Activated CD8-positive, alpha-beta memory T cell treated with anti-CD3 and anti-CD28 coated beads for 36 hours (primary cell): ENCODE results near the gene ARGFX. TPM values are rescaled to one million over a fixed set of nuclear protein-coding genes. Genes with fewer than 3 reads are reported as not detected.
"Not testable (repeated sequence)": the region's sequence is repeated elsewhere in the genome, so short reads cannot be mapped to it uniquely, and the experiment has no call there.

Experiments
- CTCF ChIA-PET: fragments of 350-600 bp; sonication (Branson Sonifier 250); formaldehyde crosslinking; loops from one replicate; lab custom pipeline; 2021; ENCODE audit warnings: antibody characterized with exemption; lab: Charles Lee
- POLR2A ChIA-PET: fragments of 350-600 bp; sonication (Branson Sonifier 250); formaldehyde crosslinking; loops from one replicate; lab custom pipeline; 2021; ENCODE audit warnings: antibody characterized with exemption; lab: Charles Lee
- total RNA-seq, 2 experiments: library from RNA; stranded (reverse); gene quantifications; one replicate each; pipeline ENCODE4 v1.2.3, GENCODE V29; 2021

Gene ARGFX
- not detected for total RNA-seq

DNA sequence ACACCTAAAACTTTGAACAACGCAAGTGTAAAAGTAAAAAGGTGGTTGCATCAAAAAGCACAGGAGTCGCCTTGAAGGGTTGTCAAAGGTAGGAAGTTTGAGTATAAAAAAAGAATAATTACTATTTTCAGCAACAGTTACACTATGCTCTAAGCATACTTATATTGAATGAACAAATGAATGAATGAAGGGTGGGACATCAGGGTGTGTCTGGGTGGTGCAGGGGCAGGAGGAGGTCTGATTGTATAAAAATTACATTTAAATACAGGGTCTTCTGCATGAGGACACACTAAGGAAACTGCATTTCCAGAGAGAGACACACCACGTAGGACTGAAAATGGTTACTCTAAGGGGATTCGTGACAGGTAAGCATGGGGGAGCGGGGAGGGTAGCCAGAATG lies at the start of gene ARGFX:
ARGFX (plus strand) TSS at position 301 of the 400 bp plus-strand sequence. CDS start 2,765 bp downstream, outside the sequence.
- ChIA-PET CTCF (no interaction called here), POLR2A (no interaction called here)

DNA sequence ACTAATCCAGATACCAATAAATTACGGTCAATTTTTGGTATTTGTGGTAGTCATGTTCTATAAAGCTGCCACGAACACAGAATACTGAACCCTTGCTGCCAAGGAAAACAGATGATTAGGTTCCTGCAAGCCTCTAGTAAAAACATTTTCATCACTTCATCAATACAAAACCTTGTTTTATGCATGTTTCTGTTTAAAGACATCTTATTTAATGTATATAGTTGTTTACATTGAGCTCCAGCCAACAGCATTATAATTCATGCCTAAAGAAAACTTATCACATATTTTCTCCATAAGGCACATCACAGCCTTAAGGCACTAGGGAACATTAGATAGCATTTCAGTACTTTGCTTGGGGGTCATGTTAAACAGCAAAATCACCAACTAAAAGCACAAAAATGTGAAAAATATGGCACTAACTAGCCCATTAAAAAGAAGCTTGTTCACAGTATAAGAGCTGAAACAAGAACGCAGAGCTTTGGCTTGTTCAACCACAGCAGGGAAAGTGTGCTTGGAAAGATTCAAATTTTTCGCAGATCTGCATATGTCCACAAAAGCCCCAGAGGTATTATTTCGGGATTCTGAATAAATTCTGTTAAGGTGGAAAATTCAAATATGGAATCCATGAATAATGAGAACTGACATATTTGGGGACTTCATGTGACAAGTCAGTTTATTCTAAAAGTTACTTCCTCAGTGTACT lies 49.6 kb upstream of the ARGFX start:
- ChIA-PET POLR2A (no interaction called here), CTCF (interaction anchor here (1.2 kb wide), 1 partner anchor 79 kb away, joined by 3 read pairs; no protein-coding TSS in a partner anchor)

DNA sequence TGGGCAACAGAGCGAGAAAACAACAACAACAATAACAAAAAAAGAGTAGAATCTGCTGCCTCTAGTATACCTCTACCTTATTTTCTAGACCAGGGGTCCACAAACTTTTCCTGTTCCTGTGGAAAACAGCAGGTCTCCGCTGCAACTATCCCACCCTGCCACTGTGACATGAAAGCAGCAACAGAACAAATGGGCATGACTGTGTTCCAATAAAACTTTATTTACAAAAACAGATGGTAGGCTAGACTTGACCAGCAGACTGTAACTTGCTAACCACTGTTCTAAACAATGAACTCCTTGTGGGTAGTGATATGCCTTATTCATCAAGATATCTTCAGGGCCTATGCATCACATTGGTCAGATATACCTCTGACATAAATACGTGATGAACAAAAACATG lies 47.2 kb upstream of the ARGFX start:
- ChIA-PET CTCF (no interaction called here), POLR2A (no interaction called here)

DNA sequence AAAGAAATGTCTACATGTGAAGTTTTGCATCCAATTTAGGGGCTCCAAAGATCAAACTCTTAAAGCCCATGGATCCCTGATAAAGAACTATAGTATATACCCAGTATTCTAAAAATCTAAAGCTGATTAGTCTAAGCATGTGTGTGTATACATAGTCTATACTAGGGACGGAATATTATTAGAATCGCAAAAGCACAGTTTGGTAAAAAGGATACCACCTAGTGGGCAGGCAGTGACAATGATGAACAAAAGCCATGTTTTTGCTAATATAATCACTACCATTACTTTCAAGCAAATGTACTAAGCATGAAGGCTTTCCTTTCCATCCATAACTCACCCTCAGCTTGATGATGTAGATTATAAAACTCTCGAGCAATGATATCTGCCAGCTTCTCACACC lies 38.4 kb upstream of the ARGFX start:
- POLR2A ChIA-PET: no interaction called here
- CTCF ChIA-PET: interaction anchor here (1.0 kb wide), 1 partner anchor 18 kb away, joined by 3 read pairs; no protein-coding TSS in a partner anchor

DNA sequence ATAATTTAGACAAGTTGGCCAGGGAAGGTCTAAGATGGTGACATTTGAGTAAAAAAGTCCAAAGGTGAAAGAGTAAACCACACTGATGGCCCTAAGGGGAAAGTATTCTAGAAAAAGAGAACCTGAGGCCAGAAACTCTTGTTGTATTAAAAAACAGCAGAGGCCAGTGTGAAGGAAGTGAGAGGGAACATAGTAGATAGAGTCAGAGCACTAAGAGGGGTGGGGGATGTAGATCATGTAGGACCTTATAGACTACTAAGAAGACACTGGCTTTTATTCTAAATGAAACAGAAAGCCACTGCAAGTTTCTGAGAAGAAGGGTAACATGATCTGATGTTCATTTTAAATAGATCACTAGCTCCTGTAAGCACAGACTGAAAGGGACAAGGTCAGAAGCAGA lies 36.5 kb upstream of the ARGFX start:
- POLR2A ChIA-PET: no interaction called here
- CTCF ChIA-PET: no interaction called here

DNA sequence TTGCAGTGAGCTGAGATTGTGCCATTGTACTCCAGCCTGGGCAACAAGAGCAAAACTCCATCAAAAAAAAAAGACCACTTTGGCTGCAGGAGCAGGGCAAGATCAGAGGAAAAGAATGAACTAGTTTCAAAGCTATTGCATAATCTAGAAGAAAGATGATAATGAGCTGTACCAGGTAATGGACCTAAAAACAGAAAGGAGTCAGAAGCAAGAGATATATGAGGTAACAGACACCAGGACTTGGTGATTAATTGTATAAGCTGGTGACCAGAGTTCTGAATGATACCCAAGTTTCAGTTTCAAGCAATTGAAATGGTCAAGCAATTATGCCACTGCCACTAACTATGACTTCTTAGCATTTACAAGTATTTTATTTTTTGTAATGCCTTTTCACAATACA lies 24.8 kb upstream of the ARGFX start:
- CTCF ChIA-PET: interaction anchor here (0.6 kb wide), 1 partner anchor 18 kb away, joined by 3 read pairs; no protein-coding TSS in a partner anchor
- POLR2A ChIA-PET: no interaction called here

DNA sequence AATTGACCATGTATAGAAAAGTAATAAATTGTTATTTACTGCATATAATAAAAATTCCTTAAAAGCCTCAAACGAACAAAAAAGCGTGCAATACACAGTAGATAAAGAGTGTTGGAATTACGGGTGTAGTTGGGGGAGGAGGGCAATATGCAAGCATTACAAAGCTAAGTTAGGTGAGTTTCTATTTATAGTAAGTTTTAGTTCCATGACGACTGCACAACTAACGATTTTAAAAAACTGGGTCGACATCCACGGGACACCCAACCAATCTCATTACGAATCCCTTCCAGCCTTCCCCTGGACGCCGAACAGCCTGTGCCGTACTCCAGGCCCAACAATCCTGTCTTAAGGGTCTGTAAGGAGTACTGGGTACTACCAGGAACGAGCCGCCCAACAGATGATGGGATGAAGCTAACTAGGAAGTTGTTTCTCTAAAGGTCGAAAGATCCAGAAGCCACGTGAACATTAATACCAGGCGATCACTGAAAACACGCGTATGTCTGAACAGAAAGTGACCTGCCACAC lies 22.6 kb upstream of the ARGFX start:
- CTCF ChIA-PET: interaction anchor here (1.1 kb wide), 1 partner anchor 839 kb away, joined by 3 read pairs; the partner anchor contains the start of gene FAM162A
- POLR2A ChIA-PET: no interaction called here

DNA sequence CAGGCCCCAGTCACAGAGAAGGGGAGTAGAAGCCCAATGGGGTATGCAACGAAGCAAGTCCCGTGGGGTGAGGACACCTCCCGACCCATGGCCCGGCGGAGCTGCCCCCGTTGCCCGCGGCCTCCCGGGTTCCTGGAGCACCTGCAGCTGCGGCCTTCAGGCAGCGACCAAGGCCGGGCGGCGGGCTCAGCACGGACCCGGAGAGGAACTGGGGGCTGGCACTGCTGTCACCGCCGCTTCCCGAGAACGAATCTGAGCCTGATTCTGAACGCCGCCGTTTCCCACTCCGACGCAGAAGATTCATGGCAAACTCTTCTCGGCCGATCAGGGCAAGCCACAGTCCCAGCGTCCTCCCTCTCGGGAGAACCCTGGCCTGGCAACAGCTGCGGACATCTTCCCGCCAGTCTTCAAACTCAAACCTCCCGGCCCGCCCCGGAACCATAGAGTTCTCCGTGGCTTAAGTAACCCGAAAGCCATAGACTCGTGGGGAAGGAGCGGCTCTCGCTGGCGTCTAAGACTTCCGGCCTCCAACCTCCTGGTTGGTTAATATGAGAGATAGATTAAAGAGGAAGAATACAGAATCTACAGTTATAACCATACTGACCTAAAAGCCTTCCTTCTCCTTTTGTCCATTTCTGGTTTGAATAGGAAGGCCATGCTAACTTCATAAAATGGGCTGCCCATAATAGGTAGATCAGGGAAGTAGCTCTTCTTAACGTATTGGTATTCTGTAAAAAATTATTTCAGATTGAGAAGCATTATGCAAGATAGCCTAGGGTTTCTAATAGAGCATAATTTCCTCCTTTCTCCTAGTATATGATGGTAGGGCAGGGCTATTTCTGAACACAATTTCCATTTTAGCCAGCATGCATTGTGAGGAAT lies 21.9 kb upstream of the ARGFX start, which contains the start of gene POLQ:
POLQ (minus strand) TSS at position 415 of the 882 bp plus-strand sequence; CDS start at position 304, 111 bp downstream.
- CTCF ChIA-PET: interaction anchor here (0.9 to 1.9 kb wide), 6 partner anchors 713 to 1783 kb away, joined by 3 to 5 read pairs (median 3); partner anchors contain the start of genes FAM162A and MIX23
- POLR2A ChIA-PET: interaction anchor here (0.7 to 0.9 kb wide), 4 partner anchors 56 to 837 kb away, joined by 3 to 5 read pairs (median 4); partner anchors contain the start of genes HCLS1 and MIX23

DNA sequence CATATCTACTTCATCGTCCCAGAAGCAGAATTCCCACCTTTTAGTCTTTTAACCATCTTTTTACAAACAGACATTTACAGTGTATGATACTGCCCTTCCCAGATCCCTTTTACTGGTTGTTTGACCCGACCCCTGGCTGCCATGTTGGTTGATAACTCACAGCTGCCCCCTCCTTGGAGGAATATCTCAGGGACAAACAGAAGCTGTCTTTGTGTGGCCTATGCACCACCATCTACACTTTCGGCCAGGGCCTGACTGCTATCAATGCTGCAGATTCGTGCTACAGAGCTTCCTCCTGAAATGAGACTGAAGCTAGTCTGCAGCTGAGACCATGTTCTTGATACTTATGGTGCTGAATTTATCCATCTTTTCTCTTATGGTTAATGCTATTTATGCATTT lies 15.4 kb upstream of the ARGFX start:
- CTCF ChIA-PET: no interaction called here
- POLR2A ChIA-PET: no interaction called here

DNA sequence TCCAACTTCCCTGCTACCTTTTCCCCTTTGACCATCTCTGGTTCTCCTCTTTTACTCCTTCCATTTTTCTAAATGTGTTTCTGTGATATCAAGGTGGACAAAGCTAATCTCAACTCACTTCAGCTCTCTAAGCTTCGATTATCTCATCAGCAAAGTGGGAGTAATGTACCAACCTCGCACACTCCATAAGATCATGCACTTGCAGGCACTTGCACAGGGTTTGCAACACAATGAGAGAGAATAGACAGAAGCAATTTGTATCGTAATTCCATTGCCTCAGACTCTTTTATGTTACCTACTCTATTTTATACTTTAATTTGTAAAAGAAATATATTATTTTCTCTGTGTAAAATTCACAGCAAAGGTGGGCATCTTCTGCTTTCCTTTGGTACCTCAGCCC lies 15.0 kb upstream of the ARGFX start:
- ChIA-PET CTCF (no interaction called here), POLR2A (no interaction called here)

DNA sequence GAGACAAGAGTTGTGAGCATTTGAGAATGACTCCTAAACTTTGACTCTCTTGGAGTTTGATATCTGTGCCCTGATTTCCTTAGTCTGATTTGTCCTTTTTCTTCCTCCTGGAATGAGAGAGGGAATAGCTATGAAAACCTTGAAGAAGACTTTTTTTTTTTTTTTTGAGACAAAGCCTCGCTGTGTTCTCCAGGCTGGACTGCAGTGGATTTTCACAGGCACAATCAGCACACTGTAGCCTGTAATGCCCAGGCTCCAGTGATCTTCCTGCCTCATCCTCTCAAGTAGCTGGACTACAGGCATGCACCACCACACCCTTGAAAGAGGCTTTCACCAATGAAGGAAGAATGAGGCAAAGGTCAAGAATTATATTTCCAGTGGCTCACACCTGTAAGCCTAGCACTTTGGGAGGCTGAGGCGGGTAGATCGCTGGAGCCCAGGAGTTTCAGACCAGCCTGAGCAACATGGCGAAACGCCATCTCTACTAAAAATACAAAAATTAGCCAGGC lies 10.3 kb upstream of the ARGFX start:
- ChIA-PET POLR2A (no interaction called here), CTCF (no interaction called here)

DNA sequence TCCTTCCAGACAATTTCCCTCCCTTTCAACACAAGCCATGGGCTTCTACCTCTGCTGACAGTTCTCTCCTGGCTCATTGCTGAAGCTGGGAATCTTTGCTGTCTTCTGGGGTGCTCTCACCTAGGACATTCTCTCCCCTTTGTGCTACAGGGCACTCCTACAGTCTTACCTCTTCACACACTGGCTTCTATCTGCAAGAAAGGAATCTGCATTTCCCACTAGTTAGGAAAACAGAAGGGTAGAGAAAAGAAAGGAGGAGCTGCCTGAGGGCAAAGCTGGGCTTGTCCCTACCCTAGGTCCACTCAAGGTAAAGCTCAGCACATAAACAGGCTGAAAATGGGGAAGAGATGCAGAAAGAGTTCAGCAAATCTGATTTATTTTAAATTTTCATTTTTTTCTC lies 5.6 kb upstream of the ARGFX start:
- CTCF ChIA-PET: no interaction called here
- POLR2A ChIA-PET: no interaction called here

DNA sequence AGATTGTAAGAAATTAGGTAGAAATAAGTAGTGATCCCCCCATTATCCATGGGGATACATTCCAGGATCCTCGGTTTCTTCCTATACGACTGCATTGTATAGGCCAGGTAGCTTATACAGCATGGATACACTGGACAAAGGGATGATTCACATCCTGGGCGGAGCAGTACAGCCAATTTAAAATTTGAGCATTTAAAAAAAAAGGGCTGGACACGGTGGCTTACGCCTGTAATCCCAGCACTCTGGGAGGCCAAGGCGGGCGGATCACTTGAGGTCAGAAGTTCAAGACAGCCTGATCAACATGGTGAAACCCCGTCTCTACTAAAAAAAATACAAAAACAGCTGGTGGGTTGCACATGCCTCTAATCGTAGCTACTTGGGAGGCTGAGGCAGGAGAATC lies 976 bp upstream of the ARGFX start:
- CTCF ChIA-PET: no interaction called here

DNA sequence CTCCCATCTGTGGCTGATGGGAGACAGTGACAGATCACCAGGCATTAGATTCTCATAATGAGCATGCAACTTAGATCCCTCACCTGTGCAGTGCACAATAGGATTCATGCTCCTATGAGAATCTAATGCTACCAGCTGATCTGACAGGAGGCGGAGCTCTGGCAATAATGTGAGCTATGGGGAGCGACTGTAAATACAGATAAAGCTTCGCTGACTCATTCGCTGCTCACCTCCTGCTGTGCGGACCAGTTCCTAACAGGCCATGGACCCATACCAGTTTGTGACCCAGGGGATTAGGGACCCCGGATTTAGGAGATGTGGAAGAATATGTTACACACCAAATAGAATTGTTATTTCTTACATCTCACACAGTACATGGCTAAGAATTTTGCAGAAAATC lies 6.7 kb downstream of the ARGFX start:
- CTCF ChIA-PET: no interaction called here
- POLR2A ChIA-PET: no interaction called here

More for the DNA sequence above, 976 bp upstream of the ARGFX start:
- POLR2A ChIA-PET: interaction anchor here (0.6 kb wide), 1 partner anchor 23 kb away, joined by 3 read pairs; no protein-coding TSS in a partner anchor

DNA sequence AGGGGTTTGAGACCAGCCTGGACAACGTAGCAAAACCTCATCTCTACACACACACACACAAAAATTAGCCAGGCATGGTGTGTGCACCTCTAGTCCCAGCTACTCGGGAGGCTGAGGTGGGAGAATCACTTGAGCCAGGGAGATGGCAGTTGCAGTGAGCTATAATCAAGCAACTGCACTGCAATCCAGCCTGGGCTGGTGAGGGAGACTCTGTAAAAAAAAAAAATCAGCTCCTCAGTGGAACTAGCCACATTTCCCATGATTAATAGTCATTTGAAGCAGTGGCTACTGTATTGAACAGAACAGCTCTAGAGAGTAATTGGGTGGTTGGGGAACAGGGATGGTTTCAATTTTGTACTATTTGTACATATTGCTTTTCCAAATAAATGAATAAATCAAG lies 13.9 kb downstream of the ARGFX start:
- POLR2A ChIA-PET: no interaction called here

DNA sequence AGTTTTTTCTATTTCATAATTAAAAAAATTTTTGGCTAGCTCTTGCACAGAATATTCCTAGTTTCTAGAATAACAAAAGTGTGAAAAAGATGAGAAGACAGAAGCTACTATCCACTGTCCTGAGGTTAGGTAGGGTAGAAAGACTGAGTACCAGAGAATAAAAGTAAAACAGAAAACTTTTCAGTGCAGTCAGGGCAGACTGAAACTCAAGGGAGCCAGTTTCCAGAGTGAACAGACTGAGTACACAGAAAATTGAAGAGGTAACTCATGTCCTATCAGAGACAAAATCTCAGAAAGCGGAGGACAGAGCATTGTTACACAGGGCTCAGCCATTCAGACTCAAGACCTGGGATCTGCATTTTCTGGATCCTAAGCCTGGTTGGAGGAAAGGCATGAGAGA lies 16.7 kb downstream of the ARGFX start:
- CTCF ChIA-PET: no interaction called here
- POLR2A ChIA-PET: no interaction called here

More for the DNA sequence above, 13.9 kb downstream of the ARGFX start:
- CTCF ChIA-PET: no interaction called here

DNA sequence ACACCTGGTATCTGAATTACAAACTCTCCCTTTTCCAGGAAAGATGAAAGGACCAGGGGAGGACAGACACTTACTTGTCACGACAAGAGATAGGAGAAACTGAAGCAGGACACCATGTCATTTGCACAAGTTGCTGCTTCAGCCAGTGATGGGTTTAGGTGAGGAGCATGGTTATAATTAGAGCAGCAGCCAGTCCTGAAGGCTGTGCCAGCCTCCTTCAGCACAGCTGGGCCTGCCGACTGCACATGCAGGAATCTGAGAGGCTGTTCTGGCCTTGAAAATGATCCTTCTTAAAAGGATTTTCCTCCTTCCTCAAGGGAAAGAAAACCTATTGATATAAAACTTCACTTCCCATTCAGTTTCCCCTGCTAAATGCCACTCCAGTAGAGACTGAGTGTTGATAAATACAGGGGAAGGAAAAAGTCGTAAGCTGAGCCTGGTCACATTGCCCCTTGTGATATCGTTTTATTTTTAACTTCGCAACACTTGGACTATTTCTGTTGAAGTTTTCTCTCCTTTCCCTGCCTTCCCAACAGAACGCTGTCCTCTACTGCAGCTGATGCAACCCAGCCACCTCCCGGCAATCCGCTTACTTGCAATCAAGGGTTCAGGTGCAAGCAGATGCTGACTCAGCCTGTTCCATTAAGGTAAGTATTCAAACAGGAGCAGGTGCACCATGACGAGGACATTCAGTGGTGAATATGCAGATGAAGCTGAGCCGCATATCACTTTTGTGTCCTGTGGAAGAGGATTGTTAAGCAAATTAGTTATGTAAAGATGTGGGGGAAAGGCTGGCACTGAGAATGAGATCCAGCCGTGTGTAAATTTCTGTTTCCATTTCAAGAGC lies 25.3 kb downstream of the ARGFX start, which contains the start of gene FBXO40:
FBXO40 (plus strand) TSS at position 524 of the 847 bp plus-strand sequence. CDS start 27,197 bp downstream, outside the sequence.
- ChIA-PET CTCF (interaction anchor here (0.7 kb wide), 1 partner anchor 117 kb away, joined by 4 read pairs; no protein-coding TSS in a partner anchor), POLR2A (no interaction called here)

DNA sequence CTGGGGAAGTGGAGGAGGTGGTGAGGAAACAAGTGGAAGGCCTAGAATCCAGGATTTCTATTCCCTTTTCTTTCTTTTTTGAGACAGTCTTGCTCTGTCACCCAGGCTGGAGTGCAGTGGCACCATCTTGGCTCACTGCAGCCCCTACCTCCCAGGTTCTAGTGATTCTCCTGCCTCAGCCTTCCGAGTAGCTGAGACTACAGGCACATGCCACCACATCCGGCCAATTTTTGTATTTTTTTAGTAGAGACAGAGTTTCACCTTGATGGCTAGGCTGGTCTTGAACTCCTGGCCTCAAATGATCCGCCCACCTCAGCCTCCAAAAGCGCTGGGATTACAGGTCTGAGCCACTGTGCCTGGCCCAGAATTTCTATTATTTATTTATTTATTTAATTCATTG lies 26.1 kb downstream of the ARGFX start:
- CTCF ChIA-PET, POLR2A ChIA-PET: not testable (repeated sequence)
